ENCODE measurements around the gene DOCK2.

Gene DOCK2

DNA sequence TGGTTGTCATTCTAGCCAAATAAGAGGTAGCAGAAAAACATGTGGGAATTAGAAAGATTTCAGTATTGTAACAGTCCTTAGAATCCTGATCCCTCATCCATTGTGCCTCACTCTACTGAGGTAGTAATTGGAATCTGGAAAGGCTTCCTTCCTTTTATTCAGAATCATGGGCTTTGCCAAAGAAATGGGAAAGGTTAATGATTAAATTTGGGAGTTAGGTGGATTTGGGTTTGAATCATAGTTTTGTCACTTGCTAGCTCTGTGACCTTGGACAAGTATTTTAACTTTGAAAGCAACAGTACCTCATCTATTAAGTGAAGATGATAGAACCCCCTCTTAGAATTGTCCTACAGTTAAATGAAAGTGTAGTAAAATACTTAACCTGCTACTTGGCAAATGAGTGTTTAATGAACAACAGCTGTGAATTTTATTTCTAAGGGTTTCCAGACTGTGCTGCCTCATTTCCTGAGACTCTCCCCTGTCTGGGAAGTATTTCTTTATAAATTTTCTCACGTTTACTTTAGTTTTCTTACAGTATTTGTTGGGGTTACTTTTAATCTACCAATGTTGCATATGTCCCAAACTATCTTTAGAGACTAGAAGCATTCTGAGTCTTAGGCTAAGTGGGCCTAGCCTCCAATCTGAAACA, 41.8 kb upstream of the DOCK2 start:
- Histone ChIP-seq H2AFZ (ENCODE audit: low read length) (no peak overlapping the region), H2BK5ac (ENCODE audit: low read length) (no peak overlapping the region), H4K91ac (ENCODE audit: low read depth, low read length, poor library complexity) (no peak overlapping the region), H2BK15ac (ENCODE audit: low read length) (no peak overlapping the region), H2BK12ac (ENCODE audit: low read length) (no peak overlapping the region), H3K79me1 (ENCODE audit: low read depth, low read length) (no peaks in the 10 kb centered on the region), H3K9me3 (replicated peaks in 1 of 2; ENCODE audit: control insufficient read depth in 2 of 2, insufficient read depth in 1 of 2, low read depth in 1 of 2, low read length in 2 of 2) (no peaks in the 10 kb centered on the region), H2AK5ac (ENCODE audit: low read depth, low read length) (no peak overlapping the region), H3K27me3 (ENCODE audit: control insufficient read depth in 3 of 3, insufficient read depth in 3 of 3, low read depth in 1 of 3, low read length in 3 of 3) (no peaks in the 10 kb centered on the region), H3K14ac (ENCODE audit: low read length) (no peak overlapping the region), H3K4me2 (ENCODE audit: insufficient read depth, low read length, poor library complexity, severe bottlenecking) (no peak overlapping the region), H3K4me3 (ENCODE audit: low read length in 2 of 2) (no peak overlapping the region), H3K4ac (ENCODE audit: low read length) (no peak overlapping the region), H4K8ac (ENCODE audit: low read depth, low read length) (no peak overlapping the region), H3K9ac (ENCODE audit: low read depth, low read length, poor library complexity) (no peak overlapping the region), H3K4me1 (ENCODE audit: control insufficient read depth in 2 of 2, insufficient read depth in 1 of 2, low read depth in 1 of 2, low read length in 2 of 2) (no peaks in the 10 kb centered on the region), H3K23ac (ENCODE audit: low read depth, low read length, poor library complexity) (no peak overlapping the region), H2BK120ac (ENCODE audit: low read depth, low read length) (no peak overlapping the region), H3K18ac (ENCODE audit: low read length) (no peak overlapping the region), H3K27ac (replicated peaks; ENCODE audit: low read length) (no peak overlapping the region), H3K36me3 (replicated peaks in 1 of 2; ENCODE audit: control insufficient read depth in 2 of 2, insufficient read depth in 2 of 2, low read length in 2 of 2) (peaks cover 26 to 99% of the 10 kb centered on the region in 2 donors)
- WGBS, 2 donors (ENCODE audit: extremely low coverage in 2 of 2, insufficient read length in 2 of 2, insufficient replicate concordance in 1 of 2), result no CpG with 5 or more reads among the region's 1 CpG
- DNase-seq (ENCODE audit: low spot score), result no peak

DNA sequence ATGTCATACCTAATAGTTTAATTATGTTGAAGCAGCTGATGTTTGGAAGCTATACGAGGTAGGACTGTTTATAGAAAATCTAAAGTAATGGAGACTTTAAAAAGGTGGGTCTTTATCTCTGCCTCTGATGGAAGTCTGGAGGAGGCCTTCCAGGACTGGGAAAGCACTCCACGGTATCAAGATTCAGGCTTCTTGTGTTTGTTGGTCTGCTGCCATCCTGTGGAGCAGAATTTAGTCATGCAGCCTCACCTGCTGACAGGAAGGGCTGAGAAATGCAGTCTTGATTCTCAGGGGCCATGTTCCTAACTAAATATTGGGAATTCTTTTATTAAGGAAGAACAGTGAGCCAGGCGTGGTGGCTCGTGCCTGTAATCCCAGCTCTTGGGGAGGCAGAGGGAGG, 37.6 kb upstream of the DOCK2 start:
- WGBS, 2 donors (ENCODE audit: extremely low coverage in 2 of 2, insufficient read length in 2 of 2, insufficient replicate concordance in 1 of 2), result no CpG with 5 or more reads among the region's 4 CpGs

DNA sequence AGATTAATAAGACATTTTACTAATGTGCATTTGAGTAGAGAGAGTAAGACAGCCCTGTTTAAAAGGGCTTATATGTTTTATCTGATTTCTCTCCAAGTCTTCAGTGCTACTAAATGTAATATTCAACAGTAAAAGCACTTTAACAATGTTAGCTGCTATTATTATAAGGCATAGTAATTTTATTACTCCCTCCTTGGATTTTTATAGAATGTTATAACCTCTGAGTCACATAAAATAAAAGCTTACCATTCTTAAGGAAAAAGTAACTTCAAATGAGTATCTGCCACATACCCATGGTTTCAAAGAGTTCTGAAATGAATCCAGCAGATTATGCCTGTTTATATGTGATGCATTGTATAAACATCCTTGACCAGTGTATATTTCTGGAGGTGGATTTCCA, 34.5 kb upstream of the DOCK2 start:
- H3K4me1 ChIP-seq (ENCODE audit: control insufficient read depth in 2 of 2, insufficient read depth in 1 of 2, low read depth in 1 of 2, low read length in 2 of 2), result no peaks in the 10 kb centered on the region
- H3K9ac ChIP-seq (ENCODE audit: low read depth, low read length, poor library complexity), result no peak overlapping the region
- H2BK5ac ChIP-seq (ENCODE audit: low read length), result no peak overlapping the region
- H3K27ac ChIP-seq (replicated peaks; ENCODE audit: low read length), result no peak overlapping the region
- peaks cover 12 to 83% of the 10 kb centered on the region in 2 donors for H3K36me3 ChIP-seq (replicated peaks in 1 of 2; ENCODE audit: control insufficient read depth in 2 of 2, insufficient read depth in 2 of 2, low read length in 2 of 2)
- no peak overlapping the region for H4K91ac ChIP-seq (ENCODE audit: low read depth, low read length, poor library complexity)
- H3K14ac ChIP-seq (ENCODE audit: low read length), result no peak overlapping the region
- no peak for DNase-seq (ENCODE audit: low spot score)
- H3K4me2 ChIP-seq (ENCODE audit: insufficient read depth, low read length, poor library complexity, severe bottlenecking), result no peak overlapping the region
- H3K79me1 ChIP-seq (ENCODE audit: low read depth, low read length), result no peaks in the 10 kb centered on the region
- H2BK12ac ChIP-seq (ENCODE audit: low read length), result no peak overlapping the region
- H3K4ac ChIP-seq (ENCODE audit: low read length), result no peak overlapping the region
- H2AFZ ChIP-seq (ENCODE audit: low read length), result no peak overlapping the region
- no peak overlapping the region for H2AK5ac ChIP-seq (ENCODE audit: low read depth, low read length)
- no peaks in the 10 kb centered on the region for H3K27me3 ChIP-seq (ENCODE audit: control insufficient read depth in 3 of 3, insufficient read depth in 3 of 3, low read depth in 1 of 3, low read length in 3 of 3)
- no peak overlapping the region for H2BK120ac ChIP-seq (ENCODE audit: low read depth, low read length)
- H3K18ac ChIP-seq (ENCODE audit: low read length), result no peak overlapping the region
- H3K9me3 ChIP-seq (replicated peaks in 1 of 2; ENCODE audit: control insufficient read depth in 2 of 2, insufficient read depth in 1 of 2, low read depth in 1 of 2, low read length in 2 of 2), result no peaks in the 10 kb centered on the region
- H3K4me3 ChIP-seq (ENCODE audit: low read length in 2 of 2), result no peak overlapping the region
- no peak overlapping the region for H2BK15ac ChIP-seq (ENCODE audit: low read length)
- H4K8ac ChIP-seq (ENCODE audit: low read depth, low read length), result no peak overlapping the region
- no peak overlapping the region for H3K23ac ChIP-seq (ENCODE audit: low read depth, low read length, poor library complexity)

More for the DNA sequence above, 37.6 kb upstream of the DOCK2 start:
- Histone ChIP-seq H3K4me2 (ENCODE audit: insufficient read depth, low read length, poor library complexity, severe bottlenecking) (no peak overlapping the region), H3K9me3 (replicated peaks in 1 of 2; ENCODE audit: control insufficient read depth in 2 of 2, insufficient read depth in 1 of 2, low read depth in 1 of 2, low read length in 2 of 2) (no peaks in the 10 kb centered on the region), H3K4me1 (ENCODE audit: control insufficient read depth in 2 of 2, insufficient read depth in 1 of 2, low read depth in 1 of 2, low read length in 2 of 2) (no peaks in the 10 kb centered on the region), H2BK120ac (ENCODE audit: low read depth, low read length) (no peak overlapping the region), H2BK12ac (ENCODE audit: low read length) (no peak overlapping the region), H3K23ac (ENCODE audit: low read depth, low read length, poor library complexity) (no peak overlapping the region), H3K14ac (ENCODE audit: low read length) (no peak overlapping the region), H2AFZ (ENCODE audit: low read length) (no peak overlapping the region), H3K4ac (ENCODE audit: low read length) (no peak overlapping the region), H3K27me3 (ENCODE audit: control insufficient read depth in 3 of 3, insufficient read depth in 3 of 3, low read depth in 1 of 3, low read length in 3 of 3) (no peaks in the 10 kb centered on the region), H3K4me3 (ENCODE audit: low read length in 2 of 2) (no peak overlapping the region), H3K79me1 (ENCODE audit: low read depth, low read length) (no peaks in the 10 kb centered on the region), H2BK15ac (ENCODE audit: low read length) (no peak overlapping the region), H3K18ac (ENCODE audit: low read length) (no peak overlapping the region), H3K27ac (replicated peaks; ENCODE audit: low read length) (no peak overlapping the region), H4K91ac (ENCODE audit: low read depth, low read length, poor library complexity) (no peak overlapping the region), H2AK5ac (ENCODE audit: low read depth, low read length) (no peak overlapping the region), H4K8ac (ENCODE audit: low read depth, low read length) (no peak overlapping the region), H2BK5ac (ENCODE audit: low read length) (no peak overlapping the region), H3K9ac (ENCODE audit: low read depth, low read length, poor library complexity) (no peak overlapping the region), H3K36me3 (replicated peaks in 1 of 2; ENCODE audit: control insufficient read depth in 2 of 2, insufficient read depth in 2 of 2, low read length in 2 of 2) (peaks cover 17 to 98% of the 10 kb centered on the region in 2 donors)
- no peak for DNase-seq (ENCODE audit: low spot score)

DNA sequence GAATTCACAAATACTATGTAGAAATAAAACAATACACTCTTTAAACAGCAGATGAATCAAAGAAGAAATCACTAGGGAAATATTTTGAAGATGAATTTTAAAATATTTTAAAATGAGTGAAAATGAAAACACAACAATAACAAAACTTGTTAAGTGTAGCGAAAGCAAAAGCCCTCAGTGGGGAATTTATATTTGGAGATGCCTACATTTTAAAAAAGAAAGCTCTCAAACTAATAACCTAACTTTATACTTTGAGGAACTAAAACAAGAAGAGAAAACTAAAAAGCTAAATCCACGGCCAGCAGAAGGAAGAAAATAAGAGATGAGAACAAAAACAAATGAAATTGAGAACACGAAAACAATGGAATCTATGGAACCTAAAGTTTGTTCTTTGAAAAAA, 30.8 kb upstream of the DOCK2 start:
- Histone ChIP-seq H3K18ac (ENCODE audit: low read length) (no peak overlapping the region), H3K9ac (ENCODE audit: low read depth, low read length, poor library complexity) (no peak overlapping the region), H2BK5ac (ENCODE audit: low read length) (no peak overlapping the region), H3K23ac (ENCODE audit: low read depth, low read length, poor library complexity) (no peak overlapping the region), H3K27ac (replicated peaks; ENCODE audit: low read length) (no peak overlapping the region), H4K8ac (ENCODE audit: low read depth, low read length) (no peak overlapping the region), H2AK5ac (ENCODE audit: low read depth, low read length) (no peak overlapping the region), H3K4ac (ENCODE audit: low read length) (no peak overlapping the region), H3K4me2 (ENCODE audit: insufficient read depth, low read length, poor library complexity, severe bottlenecking) (no peak overlapping the region), H3K79me1 (ENCODE audit: low read depth, low read length) (no peaks in the 10 kb centered on the region), H2BK120ac (ENCODE audit: low read depth, low read length) (no peak overlapping the region), H3K4me1 (ENCODE audit: control insufficient read depth in 2 of 2, insufficient read depth in 1 of 2, low read depth in 1 of 2, low read length in 2 of 2) (no peaks in the 10 kb centered on the region), H3K9me3 (replicated peaks in 1 of 2; ENCODE audit: control insufficient read depth in 2 of 2, insufficient read depth in 1 of 2, low read depth in 1 of 2, low read length in 2 of 2) (no peaks in the 10 kb centered on the region), H3K14ac (ENCODE audit: low read length) (no peak overlapping the region), H3K36me3 (replicated peaks in 1 of 2; ENCODE audit: control insufficient read depth in 2 of 2, insufficient read depth in 2 of 2, low read length in 2 of 2) (peaks cover 4 to 46% of the 10 kb centered on the region in 2 donors), H2BK15ac (ENCODE audit: low read length) (no peak overlapping the region), H3K27me3 (ENCODE audit: control insufficient read depth in 3 of 3, insufficient read depth in 3 of 3, low read depth in 1 of 3, low read length in 3 of 3) (no peaks in the 10 kb centered on the region), H2AFZ (ENCODE audit: low read length) (no peak overlapping the region), H3K4me3 (ENCODE audit: low read length in 2 of 2) (no peak overlapping the region), H4K91ac (ENCODE audit: low read depth, low read length, poor library complexity) (no peak overlapping the region), H2BK12ac (ENCODE audit: low read length) (no peak overlapping the region)
- DNase-seq (ENCODE audit: low spot score), result no peak
- WGBS, 2 donors (ENCODE audit: extremely low coverage in 2 of 2, insufficient read length in 2 of 2, insufficient replicate concordance in 1 of 2), result no CpG with 5 or more reads among the region's 3 CpGs

Measured in neuronal stem cell (in vitro differentiated cells).